WTC11 (cell line): ENCODE measurements around the gene CACUL1. TPM values are rescaled to one million over a fixed set of nuclear protein-coding genes. Genes with fewer than 3 reads are reported as not detected.

ENCODE experiments used
- ATAC-seq: fragments of 200-7000 bp; cut with Tn5 transposase; 2 replicates; pipeline ENCODE4 v1.10.0; 2021; ENCODE audit warnings: mild to moderate bottlenecking, moderate library complexity
- CTCF ChIA-PET: fragments of 300-600 bp; sonication (Branson Sonifier 250); formaldehyde crosslinking; loops from one replicate; lab custom pipeline; 2021; ENCODE audit warnings: antibody characterized with exemption; lab: Charles Lee
- POLR2A ChIA-PET: fragments of 350-600 bp; sonication (Branson Sonifier 250); formaldehyde crosslinking; loops from one replicate; lab custom pipeline; 2021; ENCODE audit warnings: antibody characterized with exemption; lab: Charles Lee
- DNase-seq: peaks from one replicate; pipeline ENCODE4 v3.0.0; 2021; ENCODE audit warnings: low spot score
- H3K27ac Mint-ChIP-seq: 2 replicates; pipeline ENCODE4 v1.8.0; 2021; ENCODE audit warnings: mixed read lengths
- H3K27me3 Mint-ChIP-seq: 2 replicates; pipeline ENCODE4 v1.8.0; 2021; ENCODE audit warnings: low read depth, mild to moderate bottlenecking, moderate library complexity, mixed read lengths
- H3K36me3 Mint-ChIP-seq: 2 replicates; pipeline ENCODE4 v1.8.0; 2021; ENCODE audit warnings: mixed read lengths
- H3K4me1 Mint-ChIP-seq: 2 replicates; pipeline ENCODE4 v1.8.0; 2022; ENCODE audit warnings: mixed read lengths
- H3K4me3 Mint-ChIP-seq: 2 replicates; pipeline ENCODE4 v1.8.0; 2021; ENCODE audit warnings: mild to moderate bottlenecking, moderate library complexity, mixed read lengths
- H3K9me3 Mint-ChIP-seq: 2 replicates; pipeline ENCODE4 v1.8.0; 2021; ENCODE audit warnings: mixed read lengths
- CBFB ChIP-seq: sonication (generic); formaldehyde crosslinking; IDR thresholded peaks from 2 replicates; pipeline ENCODE4 v1.8.1; 2022; ENCODE audit warnings: mild to moderate bottlenecking, low read depth, missing genetic modification reagents
- ESRRA ChIP-seq: sonication (generic); formaldehyde crosslinking; IDR thresholded peaks from 2 replicates; pipeline ENCODE4 v1.8.1; 2022; ENCODE audit warnings: mild to moderate bottlenecking, missing genetic modification reagents, borderline replicate concordance
- ETV6 ChIP-seq: sonication (generic); formaldehyde crosslinking; IDR thresholded peaks from 2 replicates; pipeline ENCODE4 v1.8.1; 2022; ENCODE audit warnings: mild to moderate bottlenecking, missing genetic modification reagents
- JUN ChIP-seq: sonication (generic); formaldehyde crosslinking; IDR thresholded peaks from 2 replicates; pipeline ENCODE4 v1.8.0; 2023; ENCODE audit warnings: mild to moderate bottlenecking, missing genetic modification reagents
- NFE2L1 ChIP-seq: sonication (generic); formaldehyde crosslinking; IDR thresholded peaks from 2 replicates; pipeline ENCODE4 v1.8.1; 2023; ENCODE audit warnings: missing genetic modification reagents
- OVOL2 ChIP-seq: fragments of 250-450 bp; sonication (Bioruptor Pico); IDR thresholded peaks from 2 replicates; pipeline ENCODE4 v1.9.0; 2021; ENCODE audit warnings: mild to moderate bottlenecking, borderline replicate concordance
- PRRX2 ChIP-seq: fragments of 250-450 bp; sonication (Bioruptor Pico); IDR thresholded peaks from 2 replicates; pipeline ENCODE4 v1.8.0; 2021; ENCODE audit warnings: mild to moderate bottlenecking
- TCF7 ChIP-seq: sonication (generic); formaldehyde crosslinking; IDR thresholded peaks from 2 replicates; pipeline ENCODE4 v1.8.0; 2022; ENCODE audit warnings: mild to moderate bottlenecking, low read depth, missing genetic modification reagents, moderate library complexity
- ZNF219 ChIP-seq: sonication (generic); formaldehyde crosslinking; IDR thresholded peaks from 2 replicates; pipeline ENCODE4 v1.8.0; 2023; ENCODE audit warnings: missing genetic modification reagents, mild to moderate bottlenecking, borderline replicate concordance
- ZNF317 ChIP-seq: sonication (generic); formaldehyde crosslinking; IDR thresholded peaks from 2 replicates; pipeline ENCODE4 v1.8.1; 2023; ENCODE audit warnings: low read depth, mild to moderate bottlenecking, moderate library complexity, missing genetic modification reagents, borderline replicate concordance
- total RNA-seq: library from RNA; stranded (reverse); gene quantifications from 3 replicates; pipeline ENCODE4 v1.2.3, GENCODE V29; 2021
- TF ChIP-seq, protein P1 (sequence below): sonication (generic); formaldehyde crosslinking; IDR thresholded peaks from 2 replicates; pipeline ENCODE4 v1.8.1; 2022; ENCODE audit warnings: missing genetic modification reagents, borderline replicate concordance
- TF ChIP-seq, protein P2 (sequence below): sonication (generic); formaldehyde crosslinking; IDR thresholded peaks from 2 replicates; pipeline ENCODE4 v1.8.1; 2022; ENCODE audit warnings: low read depth, mild to moderate bottlenecking, moderate library complexity, missing genetic modification reagents, borderline replicate concordance
- TF ChIP-seq, protein P3 (sequence below): sonication (generic); formaldehyde crosslinking; IDR thresholded peaks from 2 replicates; pipeline ENCODE4 v1.8.1; 2023; ENCODE audit warnings: mild to moderate bottlenecking, missing genetic modification reagents
- TF ChIP-seq, protein P4 (sequence below): sonication (generic); formaldehyde crosslinking; IDR thresholded peaks from 2 replicates; pipeline ENCODE4 v1.8.0; 2022; ENCODE audit warnings: mild to moderate bottlenecking, missing genetic modification reagents
- TF ChIP-seq, protein P5 (sequence below): sonication (generic); formaldehyde crosslinking; conservative IDR thresholded peaks from 2 replicates; pipeline ENCODE4 v1.8.1; 2022; ENCODE audit warnings: mild to moderate bottlenecking, missing genetic modification reagents

Gene CACUL1
- total RNA-seq, 1 experiment from 2014 or later: 41.5 TPM

DNA sequence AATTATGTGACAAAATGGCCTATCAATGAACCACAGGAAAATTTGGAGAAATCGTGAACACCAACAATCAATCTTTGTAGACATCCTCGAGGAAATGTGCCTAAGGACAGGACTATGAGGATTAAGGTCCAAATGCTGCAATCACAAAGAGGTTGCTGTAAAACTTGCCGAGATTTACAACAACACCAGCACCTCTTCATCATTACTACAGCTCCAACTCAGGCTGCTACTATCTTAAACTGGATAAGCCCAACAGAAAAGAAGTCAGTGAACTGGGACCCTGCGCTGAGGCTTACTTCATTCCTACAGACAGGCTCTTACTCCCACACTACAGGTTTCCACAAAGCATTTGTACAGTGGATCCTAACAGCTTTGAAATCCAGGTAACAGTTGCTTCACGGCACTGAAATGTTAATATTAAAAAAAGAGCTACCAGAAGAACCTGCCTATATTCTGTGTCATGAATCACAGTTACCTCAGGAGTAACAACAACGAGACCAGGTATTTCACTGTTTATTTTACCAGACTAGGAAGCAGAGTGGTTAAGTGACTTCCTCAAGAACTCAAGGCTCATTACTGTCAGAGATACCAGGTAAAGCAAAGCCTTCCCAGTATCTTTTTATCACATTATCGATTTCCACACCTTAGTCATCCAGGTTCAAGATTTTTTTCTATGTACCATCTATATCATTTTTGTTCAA is 23.9 kb downstream of the CACUL1 start (continued):
- TF ChIP-seq, protein P1, sequence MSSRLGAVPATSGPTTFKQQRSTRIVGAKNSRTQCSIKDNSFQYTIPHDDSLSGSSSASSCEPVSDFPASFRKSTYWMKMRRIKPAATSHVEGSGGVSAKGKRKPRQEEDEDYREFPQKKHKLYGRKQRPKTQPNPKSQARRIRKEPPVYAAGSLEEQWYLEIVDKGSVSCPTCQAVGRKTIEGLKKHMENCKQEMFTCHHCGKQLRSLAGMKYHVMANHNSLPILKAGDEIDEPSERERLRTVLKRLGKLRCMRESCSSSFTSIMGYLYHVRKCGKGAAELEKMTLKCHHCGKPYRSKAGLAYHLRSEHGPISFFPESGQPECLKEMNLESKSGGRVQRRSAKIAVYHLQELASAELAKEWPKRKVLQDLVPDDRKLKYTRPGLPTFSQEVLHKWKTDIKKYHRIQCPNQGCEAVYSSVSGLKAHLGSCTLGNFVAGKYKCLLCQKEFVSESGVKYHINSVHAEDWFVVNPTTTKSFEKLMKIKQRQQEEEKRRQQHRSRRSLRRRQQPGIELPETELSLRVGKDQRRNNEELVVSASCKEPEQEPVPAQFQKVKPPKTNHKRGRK (CRISPR knock-in tag): no peak
- TF ChIP-seq OVOL2 (CRISPR knock-in tag): no peak
- no peak for TF ChIP-seq ETV6 (CRISPR knock-in tag)
- TF ChIP-seq, protein P2, sequence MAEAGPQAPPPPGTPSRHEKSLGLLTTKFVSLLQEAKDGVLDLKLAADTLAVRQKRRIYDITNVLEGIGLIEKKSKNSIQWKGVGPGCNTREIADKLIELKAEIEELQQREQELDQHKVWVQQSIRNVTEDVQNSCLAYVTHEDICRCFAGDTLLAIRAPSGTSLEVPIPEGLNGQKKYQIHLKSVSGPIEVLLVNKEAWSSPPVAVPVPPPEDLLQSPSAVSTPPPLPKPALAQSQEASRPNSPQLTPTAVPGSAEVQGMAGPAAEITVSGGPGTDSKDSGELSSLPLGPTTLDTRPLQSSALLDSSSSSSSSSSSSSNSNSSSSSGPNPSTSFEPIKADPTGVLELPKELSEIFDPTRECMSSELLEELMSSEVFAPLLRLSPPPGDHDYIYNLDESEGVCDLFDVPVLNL: no peak

DNA sequence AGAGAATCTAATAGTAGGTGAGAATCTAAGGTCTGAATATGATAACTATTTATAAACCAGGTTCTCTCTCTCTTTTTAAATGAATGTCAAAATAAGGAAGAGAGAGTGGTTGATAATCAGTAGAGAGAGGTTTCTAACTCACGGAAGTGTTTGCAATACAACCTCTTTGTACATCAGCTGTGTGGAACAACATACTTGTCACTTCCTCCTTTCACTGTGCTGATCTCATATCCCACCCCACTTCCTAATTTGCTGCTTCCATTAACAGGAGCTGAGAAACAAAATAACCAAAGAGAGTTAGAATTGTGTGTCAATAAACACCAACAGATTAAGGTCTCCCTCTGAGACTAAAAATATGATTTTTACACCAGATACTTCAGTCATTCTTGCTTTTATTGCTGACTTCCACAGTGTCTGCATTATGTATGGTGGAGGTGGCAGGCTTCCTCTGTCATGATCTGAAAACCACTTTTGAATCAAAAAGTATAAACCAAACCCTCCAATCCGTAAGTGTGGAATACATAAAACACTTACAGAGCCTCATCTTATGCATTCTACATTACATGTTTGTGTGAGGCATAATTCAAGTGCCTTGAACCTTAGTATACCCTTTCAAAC is 25.0 kb downstream of the CACUL1 start:
- Mint-ChIP-seq H3K9me3 (no peaks in the 10 kb centered on the region), H3K27me3 (no peaks in the 10 kb centered on the region), H3K4me1 (peaks cover 37% of the 10 kb centered on the region), H3K4me3 (no peak overlapping the region), H3K36me3 (peaks cover 4% of the 10 kb centered on the region), H3K27ac (no peak overlapping the region)
- no peak for DNase-seq
- no peak for ATAC-seq
- ChIA-PET CTCF (no interaction called here), POLR2A (no interaction called here)
- no peak for TF ChIP-seq ZNF219 (CRISPR knock-in tag)

DNA sequence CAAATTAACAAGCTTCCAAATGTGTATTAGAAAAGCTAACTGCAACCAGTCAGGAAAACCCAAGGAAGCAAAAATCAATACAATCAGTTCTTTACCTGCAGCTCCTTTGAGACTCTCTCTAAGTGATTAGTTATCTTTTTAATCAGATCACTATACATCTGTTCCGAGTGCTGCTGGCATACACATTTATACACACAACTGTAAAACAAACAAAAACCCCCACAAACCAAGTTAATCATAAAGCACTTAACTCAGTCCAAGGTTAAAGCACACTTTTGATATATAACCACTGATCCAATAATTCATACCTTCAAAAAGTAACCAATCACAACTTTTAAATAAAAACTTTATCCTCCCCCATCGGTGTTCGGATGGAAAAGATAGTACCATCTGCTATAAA is 25.6 kb downstream of the CACUL1 start:
- peaks cover 4% of the 10 kb centered on the region for H3K36me3 Mint-ChIP-seq
- no peak overlapping the region for H3K27ac Mint-ChIP-seq
- no peaks in the 10 kb centered on the region for H3K27me3 Mint-ChIP-seq
- ATAC-seq (no peak), DNase-seq (no peak)
- CTCF ChIA-PET: no interaction called here
- no peak overlapping the region for H3K4me3 Mint-ChIP-seq
- H3K4me1 Mint-ChIP-seq: peaks cover 35% of the 10 kb centered on the region
- H3K9me3 Mint-ChIP-seq: no peaks in the 10 kb centered on the region
- POLR2A ChIA-PET: no interaction called here
- TF ChIP-seq TCF7 (CRISPR knock-in tag): no peak

DNA sequence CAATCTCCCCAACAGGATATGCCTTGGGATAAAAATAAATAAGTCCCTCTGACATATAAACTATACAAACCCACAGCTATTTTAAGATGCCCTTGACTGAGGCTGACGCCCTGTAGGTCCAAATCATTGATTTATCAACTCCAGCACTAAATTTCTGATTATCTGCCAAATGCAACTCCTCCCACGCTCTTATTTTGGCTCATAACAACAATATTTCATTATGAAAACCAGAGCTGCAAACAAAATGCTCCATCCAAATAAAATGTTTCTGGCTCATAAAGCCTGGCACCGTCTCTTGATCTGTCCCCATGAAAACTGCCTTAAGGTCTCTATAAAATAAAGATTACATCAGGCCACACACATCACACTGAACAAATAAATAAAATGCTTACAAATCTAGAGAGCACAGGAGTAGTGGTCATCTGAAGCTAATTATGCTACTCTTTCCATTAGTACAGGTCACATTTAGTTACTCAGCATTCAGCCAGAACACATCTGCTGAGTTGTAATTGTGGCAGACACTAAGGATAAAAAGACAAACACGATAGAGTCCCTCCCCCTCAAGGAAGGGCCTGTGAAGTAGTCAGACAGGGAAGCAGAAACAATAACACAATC is 28.8 kb downstream of the CACUL1 start:
- no peak overlapping the region for H3K4me3 Mint-ChIP-seq
- no peaks in the 10 kb centered on the region for H3K27me3 Mint-ChIP-seq
- no peak for ATAC-seq
- H3K9me3 Mint-ChIP-seq: no peaks in the 10 kb centered on the region
- DNase-seq: no peak
- POLR2A ChIA-PET: no interaction called here
- H3K27ac Mint-ChIP-seq: no peak overlapping the region
- CTCF ChIA-PET: interaction anchor here (0.6 kb wide), 1 partner anchor 176 kb away, joined by 3 read pairs; no protein-coding TSS in a partner anchor
- H3K4me1 Mint-ChIP-seq: peaks cover 7% of the 10 kb centered on the region
- TF ChIP-seq, protein P3, sequence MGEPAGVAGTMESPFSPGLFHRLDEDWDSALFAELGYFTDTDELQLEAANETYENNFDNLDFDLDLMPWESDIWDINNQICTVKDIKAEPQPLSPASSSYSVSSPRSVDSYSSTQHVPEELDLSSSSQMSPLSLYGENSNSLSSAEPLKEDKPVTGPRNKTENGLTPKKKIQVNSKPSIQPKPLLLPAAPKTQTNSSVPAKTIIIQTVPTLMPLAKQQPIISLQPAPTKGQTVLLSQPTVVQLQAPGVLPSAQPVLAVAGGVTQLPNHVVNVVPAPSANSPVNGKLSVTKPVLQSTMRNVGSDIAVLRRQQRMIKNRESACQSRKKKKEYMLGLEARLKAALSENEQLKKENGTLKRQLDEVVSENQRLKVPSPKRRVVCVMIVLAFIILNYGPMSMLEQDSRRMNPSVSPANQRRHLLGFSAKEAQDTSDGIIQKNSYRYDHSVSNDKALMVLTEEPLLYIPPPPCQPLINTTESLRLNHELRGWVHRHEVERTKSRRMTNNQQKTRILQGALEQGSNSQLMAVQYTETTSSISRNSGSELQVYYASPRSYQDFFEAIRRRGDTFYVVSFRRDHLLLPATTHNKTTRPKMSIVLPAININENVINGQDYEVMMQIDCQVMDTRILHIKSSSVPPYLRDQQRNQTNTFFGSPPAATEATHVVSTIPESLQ: no peak
- TF ChIP-seq, protein P4, sequence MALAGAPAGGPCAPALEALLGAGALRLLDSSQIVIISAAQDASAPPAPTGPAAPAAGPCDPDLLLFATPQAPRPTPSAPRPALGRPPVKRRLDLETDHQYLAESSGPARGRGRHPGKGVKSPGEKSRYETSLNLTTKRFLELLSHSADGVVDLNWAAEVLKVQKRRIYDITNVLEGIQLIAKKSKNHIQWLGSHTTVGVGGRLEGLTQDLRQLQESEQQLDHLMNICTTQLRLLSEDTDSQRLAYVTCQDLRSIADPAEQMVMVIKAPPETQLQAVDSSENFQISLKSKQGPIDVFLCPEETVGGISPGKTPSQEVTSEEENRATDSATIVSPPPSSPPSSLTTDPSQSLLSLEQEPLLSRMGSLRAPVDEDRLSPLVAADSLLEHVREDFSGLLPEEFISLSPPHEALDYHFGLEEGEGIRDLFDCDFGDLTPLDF (CRISPR knock-in tag): no peak
- TF ChIP-seq NFE2L1 (CRISPR knock-in tag) (no peak), PRRX2 (CRISPR knock-in tag) (no peak), ESRRA (CRISPR knock-in tag) (no peak), ZNF317 (no peak), JUN (CRISPR knock-in tag) (no peak), CBFB (CRISPR knock-in tag) (no peak)
- TF ChIP-seq, protein P2: no peak
- TF ChIP-seq, protein P5, sequence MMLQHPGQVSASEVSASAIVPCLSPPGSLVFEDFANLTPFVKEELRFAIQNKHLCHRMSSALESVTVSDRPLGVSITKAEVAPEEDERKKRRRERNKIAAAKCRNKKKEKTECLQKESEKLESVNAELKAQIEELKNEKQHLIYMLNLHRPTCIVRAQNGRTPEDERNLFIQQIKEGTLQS (CRISPR knock-in tag): no peak
- H3K36me3 Mint-ChIP-seq: peaks cover 4% of the 10 kb centered on the region
